Neural cell (in vitro differentiated cells): ENCODE results near the gene SERAC1. TPM values are rescaled to one million over a fixed set of nuclear protein-coding genes. Genes with fewer than 3 reads are reported as not detected.

Source experiments
- H2AFZ ChIP-seq: fragments of 200-600, 300-800 bp; sonication (generic), shearing (Covaris generic); 2 replicates; pipeline ENCODE4 v1.6.0; 2014; ENCODE audit warnings: low read depth, mild to moderate bottlenecking, antibody characterized with exemption, low read length, moderate library complexity
- H3F3A ChIP-seq: fragments of 200-600 bp; shearing (Covaris generic); 2 replicates; pipeline ENCODE4 v1.6.1; 2016; ENCODE audit warnings: mild to moderate bottlenecking, moderate library complexity, mixed read lengths, antibody characterized with exemption, low read length; ENCODE audit not compliant: insufficient read depth, poor library complexity, severe bottlenecking
- H3K27ac ChIP-seq: fragments of 200-600, 300-800 bp; sonication (generic), shearing (Covaris generic); 2 replicates; pipeline ENCODE4 v1.5.1; 2014; ENCODE audit warnings: mild to moderate bottlenecking, low read length, moderate library complexity
- H3K27me3 ChIP-seq: fragments of 300-800, 200-600 bp; sonication (generic), shearing (Covaris generic); 2 replicates; pipeline ENCODE4 v1.6.0; 2014; ENCODE audit warnings: mild to moderate bottlenecking, low read depth, low read length, moderate library complexity; ENCODE audit not compliant: insufficient read depth
- H3K36me3 ChIP-seq: fragments of 300-800, 200-600 bp; sonication (generic), shearing (Covaris generic); 2 replicates; pipeline ENCODE4 v1.5.1; 2014; ENCODE audit warnings: mild to moderate bottlenecking, antibody characterized with exemption, low read length, moderate library complexity; ENCODE audit not compliant: insufficient read depth
- H3K4me2 ChIP-seq: fragments of 300-800, 200-600 bp; sonication (generic), shearing (Covaris generic); 2 replicates; pipeline ENCODE4 v1.6.0; 2014; ENCODE audit warnings: mild to moderate bottlenecking, low read length
- H3K4me3 ChIP-seq: fragments of 300-800, 200-600 bp; sonication (generic), shearing (Covaris generic); 2 replicates; pipeline ENCODE4 v1.5.1; 2014; ENCODE audit warnings: mild to moderate bottlenecking, low read length, moderate library complexity
- H3K79me2 ChIP-seq: fragments of 200-600 bp; shearing (Covaris generic); replicated peaks from 2 replicates; pipeline ENCODE4 v1.6.0; 2014; ENCODE audit warnings: mild to moderate bottlenecking, low read length, moderate library complexity; ENCODE audit not compliant: insufficient read depth
- H3K9ac ChIP-seq: fragments of 300-800, 200-600 bp; sonication (generic), shearing (Covaris generic); 2 replicates; pipeline ENCODE4 v1.6.1; 2016; ENCODE audit warnings: mild to moderate bottlenecking, low read length, mixed read lengths
- H3K9me2 ChIP-seq: fragments of 200-600 bp; shearing (Covaris generic); 2 replicates; pipeline ENCODE4 v1.6.1; 2016; ENCODE audit warnings: mild to moderate bottlenecking, low read length, mixed read lengths; ENCODE audit not compliant: insufficient read depth
- H3K9me3 ChIP-seq: fragments of 200-600, 300-800 bp; sonication (generic), shearing (Covaris generic); 2 replicates; pipeline ENCODE4 v1.6.1; 2016; ENCODE audit warnings: mild to moderate bottlenecking, mixed run types, low read length, moderate library complexity, mixed read lengths
- H4K20me1 ChIP-seq: fragments of 200-600 bp; shearing (Covaris generic); 2 replicates; pipeline ENCODE4 v1.6.1; 2016; ENCODE audit warnings: mild to moderate bottlenecking, mixed run types; ENCODE audit not compliant: insufficient read depth
- EP300 ChIP-seq: fragments of 450-650 bp; conservative IDR thresholded peaks from 2 replicates; pipeline ENCODE4 v1.6.1; 2014; ENCODE audit warnings: antibody characterized with exemption, mild to moderate bottlenecking, moderate library complexity; ENCODE audit not compliant: poor library complexity, severe bottlenecking
- EZH2 ChIP-seq: fragments of 200-600, 300-800 bp; shearing (Covaris generic), sonication (generic); IDR thresholded peaks from 2 replicates; pipeline ENCODE4 v1.6.1; 2014; ENCODE audit warnings: antibody characterized with exemption, low read length, borderline replicate concordance, mild to moderate bottlenecking; ENCODE audit not compliant: insufficient read depth, poor library complexity, severe bottlenecking
- MXI1 ChIP-seq: fragments of 450-650 bp; conservative IDR thresholded peaks from 2 replicates; pipeline ENCODE4 v1.6.1; 2014; ENCODE audit warnings: antibody characterized with exemption, mild to moderate bottlenecking; ENCODE audit not compliant: poor library complexity, severe bottlenecking
- POLR2AphosphoS5 ChIP-seq: IDR thresholded peaks from 2 replicates; pipeline ENCODE4 v1.6.1; 2012
- RAD21 ChIP-seq: fragments of 450-650 bp; conservative IDR thresholded peaks from 2 replicates; pipeline ENCODE4 v1.6.1; 2014; ENCODE audit warnings: antibody characterized with exemption, mild to moderate bottlenecking, moderate library complexity
- SMC3 ChIP-seq: fragments of 450-650 bp; conservative IDR thresholded peaks from 2 replicates; pipeline ENCODE4 v1.6.1; 2014; ENCODE audit warnings: antibody characterized with exemption, mild to moderate bottlenecking, moderate library complexity; ENCODE audit not compliant: poor library complexity
- TAF1 ChIP-seq: IDR thresholded peaks from 2 replicates; pipeline ENCODE4 v1.6.1; 2012; ENCODE audit warnings: low read depth
- polyA plus RNA-seq: library from polyadenylated mRNA; depleted of rRNA; stranded (reverse); fragments of >200 nt; gene quantifications from 2 replicates; pipeline ENCODE4 v1.2.3, GENCODE V29; 2014
- TF ChIP-seq, protein P1 (sequence below): fragments of 450-650 bp; IDR thresholded peaks from 2 replicates; pipeline ENCODE4 v1.5.1; 2014; ENCODE audit warnings: antibody characterized with exemption, mild to moderate bottlenecking, moderate library complexity; ENCODE audit not compliant: poor library complexity, severe bottlenecking
- TF ChIP-seq, protein P2 (sequence below): IDR thresholded peaks from 2 replicates; pipeline ENCODE4 v1.6.1; 2012; ENCODE audit warnings: borderline replicate concordance

The SERAC1 gene
- polyA plus RNA-seq, 1 donor from 2014 or later = 22.2 TPM

DNA sequence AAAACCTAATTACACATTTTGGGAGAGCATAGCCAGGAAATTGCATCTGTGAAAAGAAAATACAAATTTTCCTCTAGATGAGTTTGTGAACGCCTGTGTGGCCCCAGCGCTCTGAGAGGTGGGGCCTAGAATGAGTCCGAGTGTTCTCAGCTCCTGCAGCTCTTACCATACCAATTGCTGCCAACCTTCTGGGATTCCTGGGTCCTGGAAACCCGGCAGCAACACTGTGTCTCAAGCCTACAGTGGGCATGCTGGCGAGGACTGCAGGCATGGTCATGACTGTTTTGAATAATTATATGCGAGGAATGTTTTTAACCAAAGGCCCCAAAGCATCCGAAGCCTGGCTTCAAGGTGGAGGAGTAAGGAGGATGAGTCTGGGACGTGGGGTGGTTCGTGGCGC, 90.4 kb downstream of the SERAC1 start:
- TF ChIP-seq TAF1 (no peak), SMC3 (no peak), EZH2 (no peak), MXI1 (no peak), EP300 (no peak), RAD21 (no peak), POLR2AphosphoS5 (no peak)
- TF ChIP-seq, protein P1, sequence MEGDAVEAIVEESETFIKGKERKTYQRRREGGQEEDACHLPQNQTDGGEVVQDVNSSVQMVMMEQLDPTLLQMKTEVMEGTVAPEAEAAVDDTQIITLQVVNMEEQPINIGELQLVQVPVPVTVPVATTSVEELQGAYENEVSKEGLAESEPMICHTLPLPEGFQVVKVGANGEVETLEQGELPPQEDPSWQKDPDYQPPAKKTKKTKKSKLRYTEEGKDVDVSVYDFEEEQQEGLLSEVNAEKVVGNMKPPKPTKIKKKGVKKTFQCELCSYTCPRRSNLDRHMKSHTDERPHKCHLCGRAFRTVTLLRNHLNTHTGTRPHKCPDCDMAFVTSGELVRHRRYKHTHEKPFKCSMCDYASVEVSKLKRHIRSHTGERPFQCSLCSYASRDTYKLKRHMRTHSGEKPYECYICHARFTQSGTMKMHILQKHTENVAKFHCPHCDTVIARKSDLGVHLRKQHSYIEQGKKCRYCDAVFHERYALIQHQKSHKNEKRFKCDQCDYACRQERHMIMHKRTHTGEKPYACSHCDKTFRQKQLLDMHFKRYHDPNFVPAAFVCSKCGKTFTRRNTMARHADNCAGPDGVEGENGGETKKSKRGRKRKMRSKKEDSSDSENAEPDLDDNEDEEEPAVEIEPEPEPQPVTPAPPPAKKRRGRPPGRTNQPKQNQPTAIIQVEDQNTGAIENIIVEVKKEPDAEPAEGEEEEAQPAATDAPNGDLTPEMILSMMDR = no peak
- TF ChIP-seq, protein P2, sequence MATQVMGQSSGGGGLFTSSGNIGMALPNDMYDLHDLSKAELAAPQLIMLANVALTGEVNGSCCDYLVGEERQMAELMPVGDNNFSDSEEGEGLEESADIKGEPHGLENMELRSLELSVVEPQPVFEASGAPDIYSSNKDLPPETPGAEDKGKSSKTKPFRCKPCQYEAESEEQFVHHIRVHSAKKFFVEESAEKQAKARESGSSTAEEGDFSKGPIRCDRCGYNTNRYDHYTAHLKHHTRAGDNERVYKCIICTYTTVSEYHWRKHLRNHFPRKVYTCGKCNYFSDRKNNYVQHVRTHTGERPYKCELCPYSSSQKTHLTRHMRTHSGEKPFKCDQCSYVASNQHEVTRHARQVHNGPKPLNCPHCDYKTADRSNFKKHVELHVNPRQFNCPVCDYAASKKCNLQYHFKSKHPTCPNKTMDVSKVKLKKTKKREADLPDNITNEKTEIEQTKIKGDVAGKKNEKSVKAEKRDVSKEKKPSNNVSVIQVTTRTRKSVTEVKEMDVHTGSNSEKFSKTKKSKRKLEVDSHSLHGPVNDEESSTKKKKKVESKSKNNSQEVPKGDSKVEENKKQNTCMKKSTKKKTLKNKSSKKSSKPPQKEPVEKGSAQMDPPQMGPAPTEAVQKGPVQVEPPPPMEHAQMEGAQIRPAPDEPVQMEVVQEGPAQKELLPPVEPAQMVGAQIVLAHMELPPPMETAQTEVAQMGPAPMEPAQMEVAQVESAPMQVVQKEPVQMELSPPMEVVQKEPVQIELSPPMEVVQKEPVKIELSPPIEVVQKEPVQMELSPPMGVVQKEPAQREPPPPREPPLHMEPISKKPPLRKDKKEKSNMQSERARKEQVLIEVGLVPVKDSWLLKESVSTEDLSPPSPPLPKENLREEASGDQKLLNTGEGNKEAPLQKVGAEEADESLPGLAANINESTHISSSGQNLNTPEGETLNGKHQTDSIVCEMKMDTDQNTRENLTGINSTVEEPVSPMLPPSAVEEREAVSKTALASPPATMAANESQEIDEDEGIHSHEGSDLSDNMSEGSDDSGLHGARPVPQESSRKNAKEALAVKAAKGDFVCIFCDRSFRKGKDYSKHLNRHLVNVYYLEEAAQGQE = no peak
- H4K20me1 ChIP-seq = no peaks in the 10 kb centered on the region
- H3K36me3 ChIP-seq = no peaks in the 10 kb centered on the region

DNA sequence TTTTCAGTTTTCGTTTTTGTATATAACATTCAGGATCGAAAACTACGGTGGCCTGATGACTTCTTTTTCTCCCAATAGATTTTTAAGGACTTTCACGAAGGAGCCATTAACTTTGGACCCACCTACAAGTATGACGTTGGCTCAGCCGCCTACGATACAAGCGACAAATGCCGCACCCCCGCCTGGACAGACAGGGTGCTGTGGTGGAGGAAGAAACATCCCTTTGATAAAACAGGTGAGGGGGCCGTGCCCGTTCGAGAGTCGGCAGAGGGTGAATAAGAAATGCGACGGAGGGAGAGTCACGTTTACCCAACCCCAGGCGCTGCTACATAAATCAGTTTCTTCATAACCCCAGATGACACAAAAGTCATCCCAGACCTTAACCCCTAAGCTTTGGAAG, 91.5 kb downstream of the SERAC1 start:
- H4K20me1 ChIP-seq = no peaks in the 10 kb centered on the region
- TF ChIP-seq, protein P2 = no peak
- TF ChIP-seq RAD21 = no peak
- no peak for TF ChIP-seq EZH2
- TF ChIP-seq, protein P1 = no peak
- no peak for TF ChIP-seq MXI1
- TF ChIP-seq SMC3 = no peak
- TF ChIP-seq TAF1 = no peak
- no peak for TF ChIP-seq EP300
- no peak for TF ChIP-seq POLR2AphosphoS5
- H3K9me3 ChIP-seq = no peaks in the 10 kb centered on the region
- no peaks in the 10 kb centered on the region for H3K36me3 ChIP-seq
- no peak overlapping the region for H3K4me3 ChIP-seq
- no peaks in the 10 kb centered on the region for H3K27me3 ChIP-seq
- H3F3A ChIP-seq = no peaks in the 10 kb centered on the region
- no peak overlapping the region for H3K4me2 ChIP-seq
- no peaks in the 10 kb centered on the region for H3K79me2 ChIP-seq
- no peak overlapping the region for H3K9ac ChIP-seq
- H3K9me2 ChIP-seq = no peaks in the 10 kb centered on the region
- H2AFZ ChIP-seq = no peak overlapping the region
- H3K27ac ChIP-seq = no peak overlapping the region

More for the DNA sequence above, 90.4 kb downstream of the SERAC1 start:
- H3K9me3 ChIP-seq = no peaks in the 10 kb centered on the region
- H3K9me2 ChIP-seq = no peaks in the 10 kb centered on the region
- H3F3A ChIP-seq = no peaks in the 10 kb centered on the region
- H2AFZ ChIP-seq = no peak overlapping the region
- no peaks in the 10 kb centered on the region for H3K79me2 ChIP-seq
- no peak overlapping the region for H3K4me2 ChIP-seq
- H3K27ac ChIP-seq = no peak overlapping the region
- H3K27me3 ChIP-seq = no peaks in the 10 kb centered on the region
- H3K4me3 ChIP-seq = no peak overlapping the region
- H3K9ac ChIP-seq = no peak overlapping the region
